Astrocyte of the spinal cord (primary cell): Measurements from ENCODE around the gene ASIC4.

Experiments
- DNase-seq: peaks from one replicate; pipeline ENCODE4 v3.0.0; 2011; ENCODE audit warnings: low read depth, low spot score
- H3K4me3 ChIP-seq: 2 replicates; pipeline ENCODE4 v1.5.1; 2011; ENCODE audit warnings: low read depth, mild to moderate bottlenecking, low read length, moderate library complexity
- CTCF ChIP-seq: IDR thresholded peaks from 2 replicates; pipeline ENCODE4 v1.5.1; 2012; ENCODE audit warnings: low read depth, mild to moderate bottlenecking, low read length, inconsistent platforms
- in situ Hi-C: cut with HindIII; loops from 2 replicates; pipeline ENCODE4 v1.10.0; 2017; ENCODE audit warnings: low sequenced_read_pairs

The ASIC4 gene

GRCh38 chr2:219497495-219498279 is 16.6 kb upstream of the ASIC4 start:
- peak; percentile 75 for DNase-seq
- in situ Hi-C loops: no loop called here
- H3K4me3 ChIP-seq: peak overlapping the region; percentile 88
- no peak for TF ChIP-seq CTCF

DNA sequence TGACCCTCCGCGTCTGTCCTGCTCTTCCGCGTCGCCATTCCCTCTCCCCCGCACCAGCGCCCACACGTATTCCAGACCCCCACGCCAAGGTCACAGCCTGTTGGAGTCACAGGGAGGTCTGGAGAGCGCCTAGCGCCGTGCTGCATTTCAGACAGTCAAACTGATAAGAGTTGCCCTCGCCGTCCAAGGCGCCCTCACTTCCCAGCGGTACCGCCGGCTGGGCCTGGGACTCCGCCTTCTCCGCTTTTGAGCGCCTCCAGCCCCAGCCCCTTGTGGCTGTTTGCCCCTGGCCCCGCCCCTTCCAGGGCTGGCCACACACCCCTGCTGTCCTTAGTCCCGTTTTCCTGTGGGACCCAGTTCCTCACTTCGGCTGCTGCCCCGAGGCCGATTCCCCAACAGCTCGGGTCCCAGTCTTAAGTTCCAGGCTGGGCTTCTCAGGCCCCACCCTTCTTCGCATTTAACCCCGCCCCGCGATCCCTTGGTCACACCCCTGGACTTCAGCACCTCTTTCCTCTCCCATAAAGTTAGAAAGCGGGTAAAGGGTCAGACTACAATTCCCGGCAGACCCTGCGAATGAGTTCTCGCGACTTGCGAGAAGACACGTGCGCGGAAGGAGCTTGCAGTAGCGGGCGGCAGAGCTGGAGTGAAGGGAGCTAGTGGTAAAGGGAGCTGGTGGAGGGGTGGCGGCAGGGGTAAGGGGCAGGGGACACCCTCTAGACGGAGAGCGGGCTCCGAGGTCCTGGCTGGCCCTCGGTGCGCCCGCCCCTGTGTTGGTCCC is 15.8 kb upstream of the ASIC4 start, which contains the start of gene GMPPA:
GMPPA (plus strand) TSS at position 612 of the 778 bp plus-strand sequence. CDS start 1,085 bp downstream, outside the sequence.
- TF ChIP-seq CTCF: no peak
- DNase-seq: peak; percentile 99
- H3K4me3 ChIP-seq: peak within 1 kb of the TSS; percentile 88
- in situ Hi-C loops: no loop called here

DNA sequence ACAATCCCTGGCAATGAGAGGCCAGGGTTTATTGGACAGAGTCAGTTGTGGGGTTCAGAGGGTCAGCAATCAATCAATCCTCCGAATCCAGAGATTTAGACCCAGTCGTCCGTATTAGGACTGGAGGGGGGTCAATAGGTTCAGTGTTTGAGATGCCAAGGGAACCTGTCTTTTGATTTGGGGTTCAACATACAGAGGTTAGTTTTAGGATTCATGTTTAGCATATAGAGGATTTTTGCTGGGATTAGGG is 15.3 kb upstream of the ASIC4 start:
- no peak for DNase-seq
- TF ChIP-seq CTCF: no peak
- peak overlapping the region; percentile 88 for H3K4me3 ChIP-seq
- in situ Hi-C loops: no loop called here

DNA sequence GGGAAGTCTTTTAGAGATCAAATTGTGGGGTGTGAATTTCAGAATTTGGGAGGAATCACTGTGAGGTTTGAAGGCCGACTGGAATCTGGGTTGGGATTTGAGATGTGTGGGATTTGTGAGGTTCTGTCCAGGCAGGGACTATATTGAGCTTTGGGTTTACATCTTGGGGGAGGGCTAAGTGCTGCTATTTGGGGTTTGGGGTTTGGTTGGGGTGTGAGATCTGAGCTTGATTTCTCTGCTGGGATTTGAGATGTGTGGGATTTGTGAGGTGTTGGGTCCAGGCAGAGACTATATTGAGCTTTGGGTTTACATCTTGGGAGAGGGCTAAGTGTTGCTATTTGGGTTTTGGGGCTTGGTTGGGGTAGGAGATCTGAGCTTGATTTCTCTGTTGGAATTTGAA is 14.7 kb upstream of the ASIC4 start:
- in situ Hi-C loops: no loop called here
- H3K4me3 ChIP-seq: peak overlapping the region; percentile 88
- DNase-seq: no peak
- no peak for TF ChIP-seq CTCF

DNA sequence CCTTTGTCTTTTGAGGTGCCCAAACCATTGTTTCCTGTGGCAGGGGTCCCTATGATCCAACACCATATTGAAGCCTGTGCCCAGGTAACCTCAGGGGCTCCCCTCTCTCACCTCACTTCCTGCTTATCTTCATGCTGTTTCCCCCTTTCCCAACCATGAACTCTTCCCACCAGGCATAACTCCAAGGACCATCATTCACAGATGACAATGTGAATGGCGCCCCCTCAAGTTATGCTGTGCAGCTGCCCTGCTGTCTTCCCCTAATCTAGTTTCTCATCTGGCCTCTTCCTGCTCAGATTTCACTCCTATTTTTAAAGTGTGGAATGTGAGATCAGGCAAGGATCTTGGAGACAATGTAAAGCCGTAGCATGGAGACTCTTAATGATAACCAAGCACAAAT is 14.1 kb upstream of the ASIC4 start:
- TF ChIP-seq CTCF: peak; percentile 36
- DNase-seq: no peak
- no peak overlapping the region for H3K4me3 ChIP-seq
- in situ Hi-C loops: no loop called here

DNA sequence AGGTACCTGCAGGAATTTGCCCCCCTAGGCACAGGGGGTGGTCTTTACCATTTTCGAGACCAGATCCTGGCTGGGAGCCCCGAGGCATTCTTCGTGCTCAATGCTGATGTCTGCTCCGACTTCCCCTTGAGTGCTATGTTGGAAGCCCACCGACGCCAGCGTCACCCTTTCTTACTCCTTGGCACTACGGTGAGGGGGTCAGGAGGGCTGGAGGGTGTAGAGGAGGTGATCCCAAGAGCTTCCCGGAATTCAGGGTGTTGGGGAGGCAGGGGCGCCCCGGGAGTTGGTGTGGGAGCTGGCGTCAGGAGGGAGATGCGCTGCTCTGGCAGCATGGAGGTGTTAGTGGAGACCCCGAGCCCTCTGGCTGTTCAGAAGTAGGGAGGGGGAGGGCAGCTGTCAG is 12.4 kb upstream of the ASIC4 start:
- H3K4me3 ChIP-seq: no peak overlapping the region
- no peak for DNase-seq
- TF ChIP-seq CTCF: no peak
- in situ Hi-C loops: no loop called here
